HG03460 (cell line): ENCODE results near the gene SUV39H2.
"Not testable (repeated sequence)": the region's sequence is repeated elsewhere in the genome, so short reads cannot be mapped to it uniquely, and the experiment has no call there.

ENCODE experiments used
- ATAC-seq: cut with Tn5 transposase; IDR thresholded peaks from one replicate; pipeline ENCODE4 v1.9.1; 2021; ENCODE audit not compliant: unreplicated experiment

The SUV39H2 gene, protein sequence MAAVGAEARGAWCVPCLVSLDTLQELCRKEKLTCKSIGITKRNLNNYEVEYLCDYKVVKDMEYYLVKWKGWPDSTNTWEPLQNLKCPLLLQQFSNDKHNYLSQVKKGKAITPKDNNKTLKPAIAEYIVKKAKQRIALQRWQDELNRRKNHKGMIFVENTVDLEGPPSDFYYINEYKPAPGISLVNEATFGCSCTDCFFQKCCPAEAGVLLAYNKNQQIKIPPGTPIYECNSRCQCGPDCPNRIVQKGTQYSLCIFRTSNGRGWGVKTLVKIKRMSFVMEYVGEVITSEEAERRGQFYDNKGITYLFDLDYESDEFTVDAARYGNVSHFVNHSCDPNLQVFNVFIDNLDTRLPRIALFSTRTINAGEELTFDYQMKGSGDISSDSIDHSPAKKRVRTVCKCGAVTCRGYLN

DNA sequence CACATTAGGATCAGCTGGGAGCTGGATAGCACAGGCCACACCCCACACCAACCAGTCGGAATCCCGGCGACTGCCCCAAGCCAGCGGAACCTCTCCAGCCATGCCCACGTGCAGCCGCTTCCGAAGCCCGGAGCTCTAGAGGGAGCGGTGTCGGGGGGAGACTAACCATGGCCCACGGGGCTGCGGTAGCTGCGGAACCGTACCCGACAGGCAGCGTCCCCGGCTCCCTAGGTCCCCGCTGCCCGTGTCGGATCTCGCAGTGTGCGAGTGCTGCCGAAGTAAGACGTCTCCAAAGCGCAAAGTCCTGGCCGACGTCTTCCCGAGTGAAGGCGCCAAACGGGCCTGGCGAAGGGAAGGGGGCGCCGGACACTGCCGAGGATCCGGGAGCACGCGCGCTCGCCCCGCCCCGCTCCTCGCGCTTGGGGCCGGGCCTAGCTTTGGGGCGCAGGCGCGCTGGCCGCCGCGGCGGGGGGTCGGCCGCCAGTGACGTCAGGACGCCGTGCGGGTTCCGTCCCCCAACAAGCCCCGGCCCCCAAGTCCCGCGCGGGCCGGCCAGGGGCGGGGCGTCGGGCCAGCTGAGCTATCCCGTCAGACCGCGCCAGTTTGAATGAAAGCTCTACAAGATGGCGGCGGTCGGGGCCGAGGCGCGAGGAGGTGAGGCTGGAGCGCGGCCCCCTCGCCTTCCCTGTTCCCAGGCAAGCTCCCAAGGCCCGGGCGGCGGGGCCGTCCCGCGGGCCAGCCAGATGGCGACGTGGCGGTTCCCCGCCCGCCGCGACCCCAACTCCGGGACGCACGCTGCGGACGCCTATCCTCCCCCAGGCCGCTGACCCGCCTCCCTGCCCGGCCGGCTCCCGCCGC is at the start of gene SUV39H2:
TSS of gene SUV39H2 (plus strand) at position 601 of the 858 bp plus-strand sequence. CDS start at position 624, 23 bp downstream.
- ATAC-seq, result peak; percentile 85

DNA sequence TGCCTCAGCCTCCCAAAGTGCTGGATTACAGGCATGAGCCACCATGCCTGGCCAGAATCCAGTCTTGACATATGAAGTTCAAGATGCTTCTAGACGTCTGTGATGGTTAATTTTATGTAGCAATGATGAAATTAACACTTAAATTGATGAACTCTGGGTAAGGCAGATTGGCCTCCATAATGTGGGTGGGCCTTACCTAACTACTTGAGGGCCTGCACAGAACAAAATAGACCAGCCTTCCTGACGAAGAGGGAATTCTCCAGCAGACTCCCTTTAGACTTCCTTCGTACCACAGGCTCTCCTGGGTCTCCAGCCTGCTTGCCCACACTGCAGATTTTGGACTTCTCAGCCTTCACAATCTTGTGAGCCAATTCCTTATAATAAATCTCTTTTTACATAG is 45.6 kb upstream of the SUV39H2 start:
- no peak for ATAC-seq

DNA sequence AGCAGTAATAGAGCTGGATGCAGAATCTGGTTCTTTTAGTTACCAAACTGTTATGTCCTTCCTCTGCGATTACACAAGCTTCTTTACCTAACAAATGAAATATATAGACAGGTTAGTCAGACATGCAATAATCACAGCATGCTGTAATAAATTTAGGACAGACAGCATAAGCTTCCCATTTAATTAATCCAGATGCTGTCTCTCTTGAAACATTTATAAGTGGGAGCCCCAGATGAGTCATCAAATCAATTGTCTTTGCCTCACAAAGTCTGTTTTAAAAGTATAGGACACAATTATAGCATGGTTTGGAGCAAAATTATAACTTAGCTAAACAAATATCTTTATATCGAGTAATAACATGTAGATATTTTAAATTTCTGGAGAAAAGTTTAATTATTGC is 42.5 kb upstream of the SUV39H2 start:
- ATAC-seq, result no peak

DNA sequence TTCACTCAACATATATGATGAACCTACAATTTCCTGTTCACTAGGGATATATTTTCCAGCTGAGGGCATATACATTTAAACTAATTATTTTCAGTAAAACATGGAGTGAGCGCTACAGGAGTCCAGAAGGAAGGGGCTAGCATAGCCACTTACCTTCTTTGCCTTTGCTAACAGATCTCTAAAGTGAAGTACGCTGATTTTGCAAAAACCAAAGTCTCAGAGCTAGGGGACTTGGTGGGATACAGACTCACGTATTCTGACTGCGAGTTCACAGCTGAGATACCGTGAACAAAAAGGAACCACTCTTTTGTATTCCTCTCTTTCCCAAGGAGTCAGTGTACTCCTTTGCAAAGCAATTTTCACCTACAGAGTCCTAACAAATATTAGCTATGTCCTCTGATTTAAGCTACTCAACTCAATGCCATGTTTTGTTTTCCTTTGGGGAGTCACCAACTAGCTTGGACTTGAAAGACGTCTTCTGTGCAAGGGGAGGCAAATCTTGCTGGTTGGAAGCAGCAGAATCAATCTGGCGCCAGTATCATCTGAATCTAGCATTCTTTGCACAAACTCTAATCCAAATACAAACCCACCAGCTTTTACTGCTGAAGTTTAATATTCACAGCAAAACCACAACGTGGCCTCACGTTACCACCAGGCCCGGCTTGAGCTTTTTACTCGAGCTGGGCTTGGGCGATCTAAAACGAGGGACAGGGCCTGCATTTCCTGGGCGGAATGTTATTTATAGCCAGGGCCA is 41.5 kb upstream of the SUV39H2 start:
- no peak for ATAC-seq

DNA sequence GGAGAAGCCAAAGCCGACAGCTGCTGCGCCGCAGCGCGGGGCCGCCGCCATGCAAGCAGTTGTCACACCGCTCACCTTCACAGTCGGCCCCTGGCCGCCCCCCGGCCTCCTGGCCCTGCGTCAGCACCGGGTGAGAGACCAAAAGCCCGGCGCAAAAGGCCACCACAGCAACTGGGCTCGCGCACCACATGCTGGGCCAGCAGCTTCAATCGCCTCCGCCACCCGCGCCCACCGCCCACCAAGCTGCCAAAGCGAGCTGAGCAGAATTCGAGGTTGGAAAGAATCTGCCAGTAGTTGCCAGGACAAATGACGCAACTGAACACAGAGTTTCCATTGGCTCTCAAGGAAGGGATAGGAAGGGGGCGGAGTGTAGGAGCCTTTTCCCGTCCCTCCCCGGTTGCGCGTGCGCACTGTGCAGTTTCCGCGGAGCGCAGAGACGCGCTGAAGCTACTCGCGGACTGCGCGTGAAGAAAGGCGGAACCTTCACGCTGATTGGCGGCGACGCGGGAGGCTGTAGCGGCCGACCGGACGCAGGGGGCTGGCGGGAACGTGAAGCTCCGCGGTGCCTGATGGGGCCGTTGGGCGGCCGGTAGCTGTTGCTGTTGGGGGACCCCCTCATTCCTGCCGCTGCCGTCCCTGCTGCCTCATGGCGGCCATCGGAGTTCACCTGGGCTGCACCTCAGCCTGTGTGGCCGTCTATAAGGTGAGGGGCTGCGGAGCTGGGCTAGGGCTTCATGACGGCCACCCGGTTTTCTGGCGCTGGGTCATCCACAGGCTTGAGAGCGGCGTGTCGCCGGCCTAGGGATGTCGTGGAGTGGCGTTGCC is 40.7 kb upstream of the SUV39H2 start, which contains the start of the genes CDNF, HSPA14 and MSANTD7:
TSS of gene CDNF (minus strand) at position 281 of the 825 bp plus-strand sequence. CDS start at position 190, 91 bp downstream.
TSS of gene HSPA14 (plus strand) at position 550 of the 825 bp plus-strand sequence. CDS start at position 647, 97 bp downstream.
TSS of gene MSANTD7 (plus strand) at position 550 of the 825 bp plus-strand sequence. CDS start 3,979 bp downstream, outside the sequence.
- peak; percentile 83 for ATAC-seq

DNA sequence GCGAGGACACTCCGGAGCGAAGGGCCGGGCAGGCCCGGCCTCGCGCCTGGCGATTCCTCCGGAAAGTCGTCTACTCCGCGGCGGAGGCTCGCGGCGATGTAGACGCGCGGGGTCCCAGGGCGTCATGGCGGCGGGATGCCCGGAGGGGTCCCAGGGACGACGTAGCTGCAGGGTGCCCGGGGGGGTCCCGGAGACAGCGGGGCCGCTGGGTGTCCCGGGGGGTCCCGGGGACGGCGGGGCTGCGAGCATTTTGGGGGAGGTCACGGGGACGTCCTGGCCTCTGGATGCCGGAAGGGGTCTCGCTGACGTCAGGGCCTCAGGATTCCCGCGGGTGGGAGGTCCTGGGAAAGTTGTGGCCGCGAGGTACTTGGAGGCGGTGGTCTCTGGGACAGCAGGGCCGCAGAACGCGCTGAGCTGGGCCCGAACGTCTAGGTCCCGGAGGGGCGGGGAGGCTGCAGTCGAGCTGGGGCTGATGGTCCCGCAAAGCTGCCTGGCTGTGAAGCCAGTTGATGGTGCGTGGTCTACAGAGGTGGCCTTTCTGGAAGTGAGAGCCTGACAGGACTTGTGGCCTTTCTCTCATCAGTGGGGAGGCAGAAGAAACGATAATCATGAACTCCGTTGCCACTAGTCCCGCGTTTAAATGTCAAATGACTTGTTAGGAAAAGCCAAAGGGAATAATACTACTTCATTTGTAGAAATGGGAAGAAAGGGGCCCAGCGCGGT is 39.9 kb upstream of the SUV39H2 start:
- ATAC-seq, result peak; percentile 4

DNA sequence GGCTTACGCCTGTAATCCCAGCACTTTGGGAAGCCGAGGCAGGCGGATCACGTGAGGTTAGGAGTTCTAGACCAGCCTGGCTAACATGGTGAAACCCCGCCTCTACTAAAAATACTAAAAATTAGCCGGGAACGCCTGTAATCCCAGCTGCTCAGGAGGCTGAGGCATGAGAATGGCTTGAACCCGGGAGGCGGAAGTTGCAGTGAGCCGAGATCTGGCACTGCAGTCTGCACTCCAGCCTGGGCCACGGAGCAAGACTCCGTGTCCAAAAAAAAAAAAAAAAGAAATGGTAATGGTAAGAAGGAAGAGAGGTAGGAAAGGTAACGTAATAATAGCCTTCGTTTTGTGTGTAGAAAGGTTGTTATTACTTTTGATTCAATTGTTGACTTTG is 39.4 kb upstream of the SUV39H2 start:
- no peak for ATAC-seq

DNA sequence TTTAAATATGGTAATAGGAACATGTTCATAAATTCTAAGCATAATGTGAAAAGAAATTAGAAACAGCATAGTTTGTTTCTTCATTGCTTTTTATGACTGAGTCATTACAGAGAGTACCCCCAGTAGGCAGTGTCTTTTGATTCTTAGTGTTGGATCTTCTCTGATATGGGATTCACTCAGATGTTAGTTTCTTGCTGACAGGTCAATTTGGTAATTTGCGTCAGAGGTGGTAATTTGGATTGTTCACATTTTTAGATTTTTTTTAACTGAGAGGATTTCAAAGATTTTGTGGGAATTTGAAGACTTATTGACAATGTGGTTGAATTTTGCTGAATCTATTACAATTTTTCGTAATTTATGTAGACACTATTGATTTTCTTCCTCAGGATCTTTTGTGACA is 38.5 kb upstream of the SUV39H2 start:
- no peak for ATAC-seq

DNA sequence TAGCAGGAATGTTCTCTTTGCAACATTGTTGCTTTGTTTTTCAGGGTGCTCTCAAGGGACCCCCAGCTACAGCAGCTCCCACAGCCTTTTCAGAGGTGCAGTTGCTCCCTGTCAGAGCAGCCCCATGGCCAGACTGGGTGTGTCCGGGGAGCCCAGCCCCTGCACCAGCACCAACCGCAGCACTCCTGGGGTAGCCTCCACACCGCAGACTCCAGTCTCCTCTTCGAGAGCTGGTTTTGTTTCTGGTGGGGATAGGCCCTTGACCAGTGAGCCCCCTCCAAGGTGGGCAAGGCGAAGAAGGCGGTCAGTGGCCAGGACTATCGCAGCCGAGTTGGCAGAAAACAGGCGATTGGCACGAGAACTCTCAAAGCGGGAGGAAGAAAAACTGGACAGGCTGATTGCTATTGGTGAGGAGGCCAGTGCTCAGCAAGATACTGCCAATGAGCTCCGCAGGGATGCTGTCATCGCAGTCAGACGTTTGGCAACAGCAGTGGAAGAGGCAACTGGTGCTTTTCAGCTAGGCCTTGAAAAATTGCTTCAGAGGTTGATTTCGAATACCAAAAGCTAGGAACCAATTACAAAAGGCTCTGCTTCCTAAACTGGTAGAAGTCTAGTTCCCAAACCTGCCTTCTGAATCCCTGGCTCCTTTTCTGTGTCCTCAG is 35.2 kb upstream of the SUV39H2 start:
- no peak for ATAC-seq

DNA sequence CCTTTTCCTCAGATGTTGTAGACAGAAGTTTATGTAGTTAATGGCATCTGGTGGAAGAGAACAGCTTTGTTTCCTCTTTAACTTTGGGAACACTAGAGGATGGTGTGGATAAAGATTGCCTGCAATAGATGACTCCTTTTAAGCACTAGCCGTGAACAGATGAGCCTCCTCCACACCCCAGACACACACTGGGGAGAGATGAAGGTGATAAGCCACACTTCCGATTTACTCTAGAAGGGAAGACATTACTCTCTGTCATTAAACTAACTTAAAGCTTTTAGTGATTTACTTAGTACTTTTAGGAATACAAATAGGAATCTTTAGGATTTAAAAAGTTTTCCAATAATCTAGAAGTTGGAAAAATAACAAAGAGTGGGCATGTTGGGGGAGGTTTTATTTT is 33.7 kb upstream of the SUV39H2 start:
- no peak for ATAC-seq

DNA sequence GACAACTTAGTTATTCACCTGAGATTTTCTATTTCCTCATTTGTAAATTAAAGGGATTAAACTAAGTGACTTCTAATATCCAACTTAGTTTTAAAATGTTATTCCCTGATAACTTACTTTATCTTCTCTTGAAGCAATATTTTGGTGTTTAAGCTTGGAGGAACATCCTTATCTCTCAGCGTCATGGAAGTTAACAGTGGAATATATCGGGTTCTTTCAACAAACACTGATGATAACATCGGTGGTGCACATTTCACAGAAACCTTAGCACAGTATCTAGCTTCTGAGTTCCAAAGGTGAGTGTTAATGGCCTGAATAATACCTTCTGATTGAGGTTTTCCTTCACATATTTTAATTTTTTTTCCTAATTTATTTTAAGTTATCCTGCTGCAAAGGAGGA is 26.4 kb upstream of the SUV39H2 start:
- no peak for ATAC-seq

DNA sequence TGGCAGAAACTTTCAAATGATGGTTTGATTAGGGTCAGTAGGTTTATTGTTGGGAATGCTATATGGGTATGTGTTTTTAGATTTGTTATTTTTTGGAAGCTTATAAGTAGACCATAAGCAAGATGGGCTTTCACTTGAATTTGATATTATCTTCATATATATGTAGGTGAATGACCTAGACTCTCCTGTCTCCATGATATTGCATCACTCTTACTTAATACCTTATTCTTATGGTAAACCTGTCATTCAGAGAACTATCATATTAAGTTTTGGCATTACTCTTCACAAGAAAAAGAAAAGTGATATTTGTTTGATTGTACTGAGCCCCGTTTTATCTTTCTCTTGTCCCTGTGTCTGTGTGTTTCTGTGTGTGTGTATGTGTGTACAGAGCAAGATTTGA is 23.2 kb upstream of the SUV39H2 start:
- no peak for ATAC-seq

DNA sequence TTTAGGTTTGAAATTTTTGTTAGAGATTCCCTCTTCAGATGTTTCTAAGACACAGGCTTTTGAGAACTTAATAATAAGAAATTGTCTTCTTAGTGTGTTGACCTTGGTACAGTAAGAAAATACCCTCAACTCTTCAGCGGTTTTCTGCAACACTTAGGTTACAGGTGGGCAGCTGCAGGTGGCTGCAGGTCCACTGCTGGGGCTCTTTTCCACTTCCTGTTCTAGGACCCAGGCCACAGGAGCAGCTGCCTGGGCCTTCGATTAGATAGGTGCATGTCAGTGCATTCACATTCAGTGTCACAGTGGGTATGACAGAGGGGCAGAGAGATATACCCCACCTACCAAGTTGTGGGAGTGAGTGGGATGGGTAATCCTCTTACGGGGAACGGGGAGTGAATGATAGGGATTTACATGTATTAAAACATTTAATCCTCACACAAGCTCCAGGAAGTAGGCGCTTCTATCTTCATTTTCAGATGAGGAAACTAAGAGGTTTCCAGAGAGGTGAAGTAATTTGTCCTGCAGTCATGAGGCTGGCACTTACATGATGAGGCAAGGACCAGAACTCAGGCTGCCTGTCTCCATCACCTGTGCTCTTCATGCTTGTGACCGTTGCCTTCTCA is 20.2 kb upstream of the SUV39H2 start:
- ATAC-seq, result no peak

DNA sequence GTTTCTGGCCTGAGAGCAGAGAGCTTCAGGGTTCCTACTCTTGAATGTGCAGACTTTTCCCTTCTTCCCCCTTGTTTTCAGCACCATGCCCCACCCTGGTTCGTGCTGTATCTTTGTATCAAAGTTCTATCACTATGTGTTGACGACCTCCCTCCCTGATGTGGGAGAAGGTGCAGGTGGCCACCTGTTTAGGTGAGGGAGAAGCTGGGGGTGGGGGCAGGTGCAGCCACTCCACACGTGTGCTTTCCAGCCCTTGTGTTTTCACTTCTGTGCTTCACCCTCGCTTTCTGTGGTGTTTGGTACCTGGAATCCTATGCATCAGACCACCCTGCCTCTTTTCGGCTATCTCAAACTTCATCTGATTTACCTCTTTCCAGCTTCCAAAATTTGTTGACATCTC is 19.6 kb upstream of the SUV39H2 start:
- no peak for ATAC-seq

DNA sequence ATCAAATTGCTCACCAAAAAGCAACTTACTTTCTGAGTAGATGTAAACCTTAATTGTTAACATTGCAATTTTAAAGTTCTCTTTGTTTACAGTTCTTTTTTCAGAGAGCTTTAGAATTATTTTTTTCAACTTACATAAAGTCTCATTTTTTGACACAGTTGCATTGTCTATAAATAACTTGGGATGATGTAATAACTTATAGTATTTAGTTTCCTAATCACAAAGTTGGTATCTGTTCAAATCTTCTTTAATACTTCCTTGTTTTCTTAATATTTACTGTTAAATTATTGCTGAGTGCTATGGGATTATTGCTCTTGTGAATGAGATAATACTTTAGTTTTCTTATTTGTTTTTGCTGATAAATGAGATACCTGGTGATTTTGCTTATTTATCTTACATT is 18.9 kb upstream of the SUV39H2 start:
- ATAC-seq, result no peak

DNA sequence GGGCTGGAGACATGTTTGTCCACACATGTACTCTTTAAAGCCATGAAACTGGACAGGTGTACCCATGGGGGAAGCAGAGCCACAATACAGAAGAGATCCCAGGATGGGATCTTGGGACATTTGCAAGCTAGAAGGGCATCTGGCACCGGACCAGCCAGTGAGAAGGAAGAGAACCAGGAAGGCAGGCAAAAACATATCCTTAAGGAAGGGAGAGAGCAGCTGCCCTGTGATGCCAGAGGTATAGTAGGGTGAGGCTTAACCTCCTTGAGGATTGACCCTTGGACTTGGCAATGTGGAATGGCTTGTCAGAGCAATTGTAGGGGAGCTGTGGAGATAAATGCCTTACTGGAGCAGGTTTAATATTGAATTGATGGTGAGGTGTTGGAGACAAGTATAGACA is 17.9 kb upstream of the SUV39H2 start:
- ATAC-seq, result no peak

DNA sequence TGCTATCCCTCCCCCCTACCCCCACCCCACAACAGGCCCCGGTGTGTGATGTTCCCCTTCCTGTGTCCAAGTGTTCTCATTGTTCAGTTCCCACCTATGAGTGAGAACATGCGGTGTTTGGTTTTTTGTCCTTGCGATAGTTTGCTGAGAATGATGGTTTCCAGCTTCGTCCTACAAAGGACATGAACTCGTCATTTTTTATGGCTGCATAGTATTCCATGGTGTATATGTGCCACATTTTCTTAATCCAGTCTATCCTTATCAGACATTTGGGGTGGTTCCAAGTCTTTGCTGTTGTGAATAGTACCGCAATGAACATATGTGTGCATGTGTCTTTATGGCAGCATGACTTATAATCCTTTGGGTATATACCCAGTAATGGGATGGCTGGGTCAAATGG is 14.2 kb upstream of the SUV39H2 start:
- not testable (repeated sequence) for ATAC-seq

DNA sequence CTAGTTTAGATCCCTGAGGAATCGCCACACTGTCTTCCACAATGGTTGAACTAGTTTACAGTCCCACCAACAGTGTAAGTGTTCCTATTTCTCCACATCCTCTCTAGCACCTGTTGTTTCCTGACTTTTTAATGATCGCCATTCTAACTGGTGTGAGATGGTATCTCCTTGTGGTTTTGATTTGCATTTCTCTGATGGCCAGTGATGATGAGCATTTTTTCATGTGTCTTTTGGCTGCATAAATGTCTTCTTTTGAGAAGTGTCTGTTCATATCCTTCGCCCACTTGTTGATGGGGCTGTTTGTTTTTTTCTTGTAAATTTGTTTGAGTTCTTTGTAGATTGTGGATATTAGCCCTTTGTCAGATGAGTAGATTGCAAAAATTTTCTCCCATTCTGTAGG is 13.8 kb upstream of the SUV39H2 start:
- not testable (repeated sequence) for ATAC-seq
